ENCODE measurements around the gene TMEM39B. TPM values are rescaled to one million over a fixed set of nuclear protein-coding genes. Genes with fewer than 3 reads are reported as not detected.

The TMEM39B gene
- total RNA-seq, 2 donors from 2014 or later, result 28.4 to 38.0 TPM

Other genes with a start within 250 kb of the TMEM39B start
- gene PTP4A2, start 134.6 kb upstream of the TMEM39B start, total RNA-seq, result 100 to 1,000 TPM; 437 to 541 TPM
- gene KHDRBS1, start 59.1 kb upstream of the TMEM39B start, total RNA-seq, result 100 to 1,000 TPM; 138 to 156 TPM
- 10 to 100 TPM; 63.3 to 65.8 TPM for gene KPNA6, start 35.1 kb downstream of the TMEM39B start, total RNA-seq
- 100 to 1,000 TPM in 1 of 2 donors, 10 to 100 TPM in 1; 97.1 to 113 TPM for gene TXLNA, start 106.7 kb downstream of the TMEM39B start, total RNA-seq
- 10 to 100 TPM; 20.0 to 24.6 TPM for gene CCDC28B, start 127.7 kb downstream of the TMEM39B start, total RNA-seq
- 1 to 10 TPM; 3.7 to 4.6 TPM for gene IQCC, start 132.7 kb downstream of the TMEM39B start, total RNA-seq
- under 1 TPM in 1 of 2 donors, not detected in 1; 0.21 TPM for gene DCDC2B, start 136.2 kb downstream of the TMEM39B start, total RNA-seq
- 10 to 100 TPM in 1 of 2 donors, 1 to 10 TPM in 1; 9.8 to 10.5 TPM for gene TMEM234, start 149.4 kb downstream of the TMEM39B start, total RNA-seq
- 100 to 1,000 TPM; 241 to 276 TPM for gene EIF3I, start 149.5 kb downstream of the TMEM39B start, total RNA-seq
- 1 to 10 TPM; 1.6 to 1.9 TPM for gene FAM167B, start 174.3 kb downstream of the TMEM39B start, total RNA-seq
- gene LCK, start 178.3 kb downstream of the TMEM39B start, total RNA-seq, result 100 to 1,000 TPM; 227 to 254 TPM
- 100 to 1,000 TPM; 149 to 157 TPM for gene HDAC1, start 219.1 kb downstream of the TMEM39B start, total RNA-seq

Measured in activated T-cell treated with anti-CD3 and anti-CD28 coated beads, Interleukin-2, amount 50 U/mL, for 72 hours (primary cell).